Measurements from ENCODE around the gene TARS2. TPM values are rescaled to one million over a fixed set of nuclear protein-coding genes. Genes with fewer than 3 reads are reported as not detected.
A peak's percentile ranks its signal among the peaks of the same experiment; 100 is the strongest.

Gene TARS2
- total and polyA plus RNA-seq, 2 of the 13 experiments (the other 11 are each of a cell fraction or from before 2014, with no cell fraction given): 21.3 to 22.8 TPM

GRCh38 chr1:150543500-150544143 lies 56.4 kb downstream of the TARS2 start:
- peak; percentile 74 for DNase-seq (ENCODE audit: low spot score)
- 15% methylated on average over 12 of the region's 13 CpGs for WGBS (ENCODE audit: low lambda C conversion rate)
- H3K27ac ChIP-seq (ENCODE audit: extremely low read length, insufficient read depth, low read length): no peak overlapping the region
- BruUV-seq (replicated peaks): no TSS peak
- H3K27me3 ChIP-seq (ENCODE audit: control insufficient read depth in 1 of 2, insufficient read depth in 2 of 2, low read length in 2 of 2): no peaks in the 10 kb centered on the region; a peak in 1 of 5 replicates
- peak; percentile 81 for ATAC-seq
- intact Hi-C loops (cut with micrococcal nuclease; ENCODE audit: unreplicated experiment): no loop called here
- peak overlapping the region; percentile 71 for H3K4me2 ChIP-seq (ENCODE audit: low read depth, low read length)
- ChIA-PET POLR2A (interaction anchor here (1.0 to 1.6 kb wide), 4 partner anchors 11 to 36 kb away, joined by 4 to 12 read pairs (median 4); partner anchors contain the start of genes FALEC and MCL1), CTCF (ENCODE audit: low intra/inter-chr PET ratio, low total read pairs) (no interaction called here)
- H3K4me1 ChIP-seq (ENCODE audit: insufficient read depth, low read length): peaks cover 39% of the 10 kb centered on the region
- H3K79me2 ChIP-seq (ENCODE audit: insufficient read depth, low read length): no peaks in the 10 kb centered on the region
- H3K9ac ChIP-seq (ENCODE audit: insufficient read depth, low read depth, low read length): no peak overlapping the region
- no peaks in the 10 kb centered on the region for H4K20me1 ChIP-seq (ENCODE audit: insufficient read depth, low read length)
- peak overlapping the region in 1 of 3 experiments; percentile 46; a peak in 2 of 6 replicates for H3K4me3 ChIP-seq (replicated peaks in 1 of 3; ENCODE audit: insufficient read depth in 1 of 3, low read depth in 2 of 3, low read length in 3 of 3)
- in situ Hi-C loops (cut with HindIII; ENCODE audit: extremely low pct_ligation_motif_present, low pct_unique_long_range_greater_than_20kb): no loop called here
- peak; percentile 90 for FAIRE-seq
- H3K36me3 ChIP-seq (replicated peaks in 1 of 2; ENCODE audit: control insufficient read depth in 1 of 2, insufficient read depth in 2 of 2, low read length in 2 of 2): no peaks in the 10 kb centered on the region
- no peaks in the 10 kb centered on the region for H3K9me3 ChIP-seq (ENCODE audit: low read length)
- no peak overlapping the region for H2AFZ ChIP-seq (ENCODE audit: low read length)
- TF ChIP-seq ZNF513 (CRISPR knock-in tag; conservative IDR thresholded peaks at IDR 0.05) (no peak), ZNF224 (CRISPR knock-in tag; IDR thresholded peaks at IDR 0.05) (no peak), ZNF292 (CRISPR knock-in tag; IDR thresholded peaks at IDR 0.05; ENCODE audit: borderline replicate concordance, low read depth) (peak; percentile 54; the same call in 1 of the 2 replicates), WIZ (CRISPR knock-in tag; IDR thresholded peaks at IDR 0.05) (no peak), HINFP (CRISPR knock-in tag; IDR thresholded peaks at IDR 0.05; ENCODE audit: low read depth) (no peak), ZNF687 (CRISPR knock-in tag; IDR thresholded peaks at IDR 0.05) (peak; percentile 18; the same call in 1 of the 2 replicates), ZNF3 (CRISPR knock-in tag; IDR thresholded peaks at IDR 0.05) (no peak), STAG1 (CRISPR knock-in tag; IDR thresholded peaks at IDR 0.05) (peak; percentile 1; the same call in 1 of the 2 replicates), ZSCAN12 (CRISPR knock-in tag; IDR thresholded peaks at IDR 0.05) (no peak)
- TF ChIP-seq, protein P1, sequence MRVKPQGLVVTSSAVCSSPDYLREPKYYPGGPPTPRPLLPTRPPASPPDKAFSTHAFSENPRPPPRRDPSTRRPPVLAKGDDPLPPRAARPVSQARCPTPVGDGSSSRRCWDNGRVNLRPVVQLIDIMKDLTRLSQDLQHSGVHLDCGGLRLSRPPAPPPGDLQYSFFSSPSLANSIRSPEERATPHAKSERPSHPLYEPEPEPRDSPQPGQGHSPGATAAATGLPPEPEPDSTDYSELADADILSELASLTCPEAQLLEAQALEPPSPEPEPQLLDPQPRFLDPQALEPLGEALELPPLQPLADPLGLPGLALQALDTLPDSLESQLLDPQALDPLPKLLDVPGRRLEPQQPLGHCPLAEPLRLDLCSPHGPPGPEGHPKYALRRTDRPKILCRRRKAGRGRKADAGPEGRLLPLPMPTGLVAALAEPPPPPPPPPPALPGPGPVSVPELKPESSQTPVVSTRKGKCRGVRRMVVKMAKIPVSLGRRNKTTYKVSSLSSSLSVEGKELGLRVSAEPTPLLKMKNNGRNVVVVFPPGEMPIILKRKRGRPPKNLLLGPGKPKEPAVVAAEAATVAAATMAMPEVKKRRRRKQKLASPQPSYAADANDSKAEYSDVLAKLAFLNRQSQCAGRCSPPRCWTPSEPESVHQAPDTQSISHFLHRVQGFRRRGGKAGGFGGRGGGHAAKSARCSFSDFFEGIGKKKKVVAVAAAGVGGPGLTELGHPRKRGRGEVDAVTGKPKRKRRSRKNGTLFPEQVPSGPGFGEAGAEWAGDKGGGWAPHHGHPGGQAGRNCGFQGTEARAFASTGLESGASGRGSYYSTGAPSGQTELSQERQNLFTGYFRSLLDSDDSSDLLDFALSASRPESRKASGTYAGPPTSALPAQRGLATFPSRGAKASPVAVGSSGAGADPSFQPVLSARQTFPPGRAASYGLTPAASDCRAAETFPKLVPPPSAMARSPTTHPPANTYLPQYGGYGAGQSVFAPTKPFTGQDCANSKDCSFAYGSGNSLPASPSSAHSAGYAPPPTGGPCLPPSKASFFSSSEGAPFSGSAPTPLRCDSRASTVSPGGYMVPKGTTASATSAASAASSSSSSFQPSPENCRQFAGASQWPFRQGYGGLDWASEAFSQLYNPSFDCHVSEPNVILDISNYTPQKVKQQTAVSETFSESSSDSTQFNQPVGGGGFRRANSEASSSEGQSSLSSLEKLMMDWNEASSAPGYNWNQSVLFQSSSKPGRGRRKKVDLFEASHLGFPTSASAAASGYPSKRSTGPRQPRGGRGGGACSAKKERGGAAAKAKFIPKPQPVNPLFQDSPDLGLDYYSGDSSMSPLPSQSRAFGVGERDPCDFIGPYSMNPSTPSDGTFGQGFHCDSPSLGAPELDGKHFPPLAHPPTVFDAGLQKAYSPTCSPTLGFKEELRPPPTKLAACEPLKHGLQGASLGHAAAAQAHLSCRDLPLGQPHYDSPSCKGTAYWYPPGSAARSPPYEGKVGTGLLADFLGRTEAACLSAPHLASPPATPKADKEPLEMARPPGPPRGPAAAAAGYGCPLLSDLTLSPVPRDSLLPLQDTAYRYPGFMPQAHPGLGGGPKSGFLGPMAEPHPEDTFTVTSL (CRISPR knock-in tag; IDR thresholded peaks at IDR 0.05; ENCODE audit: borderline replicate concordance): no peak
